HEK293 (cell line): ENCODE results near the gene GNAT1.

Source experiments
- CTCF ChIA-PET: fragments of 350-600 bp; formaldehyde crosslinking; extraction: SDS; loops from one replicate; lab custom pipeline; 2021; ENCODE audit warnings: antibody characterized with exemption; lab: Yijun Ruan, JAX
- POLR2A ChIA-PET: fragments of 300-600 bp; formaldehyde crosslinking; extraction: SDS; loops from one replicate; lab custom pipeline; 2020; ENCODE audit warnings: antibody characterized with exemption, inconsistent platforms; lab: Yijun Ruan, JAX
- H3K27ac ChIP-seq: fragments of 200-500 bp; sonication (Bioruptor generic); 2 replicates; pipeline ENCODE4 v1.5.1; 2014; ENCODE audit warnings: low read depth, low read length, control low read depth, inconsistent platforms; ENCODE audit errors: extremely low read depth
- H3K36me3 ChIP-seq, 2 experiments: fragments of 200-500 bp in 1 of 2; sonication (Bioruptor generic) in 1 of 2; 1 replicate in 1 of 2; 2 replicates in 1 of 2; pipeline ENCODE4 v1.5.1; 2014 to 2017; ENCODE audit warnings: inconsistent platforms in 2 of 2, low read length in 2 of 2; ENCODE audit not compliant: control insufficient read depth in 2 of 2, insufficient read depth in 1 of 2
- H3K4me1 ChIP-seq: fragments of 200-500 bp; sonication (Bioruptor generic); 2 replicates; pipeline ENCODE4 v1.5.1; 2014; ENCODE audit warnings: mild to moderate bottlenecking, low read length, inconsistent platforms; ENCODE audit not compliant: control insufficient read depth, insufficient read depth
- H3K4me3 ChIP-seq: 2 replicates; pipeline ENCODE4 v1.5.1; 2011; ENCODE audit warnings: low read depth, mild to moderate bottlenecking, control low read depth, low read length, moderate library complexity
- H3K9me3 ChIP-seq: fragments of 200-500 bp; sonication (Bioruptor generic); 2 replicates; pipeline ENCODE4 v1.5.1; 2014; ENCODE audit warnings: low read depth, low read length, inconsistent platforms; ENCODE audit not compliant: control insufficient read depth, insufficient read depth
- EGR2 ChIP-seq: fragments of 450-650 bp; formaldehyde crosslinking; IDR thresholded peaks from 2 replicates; pipeline ENCODE4 v1.5.1; 2016; ENCODE audit warnings: low read depth, missing biosample characterization, missing genetic modification characterization
- GLIS1 ChIP-seq: fragments of 450-650 bp; formaldehyde crosslinking; IDR thresholded peaks from 2 replicates; pipeline ENCODE4 v1.5.1; 2016; ENCODE audit warnings: missing biosample characterization, missing genetic modification characterization
- HOXA7 ChIP-seq: sonication (generic); formaldehyde crosslinking; IDR thresholded peaks from 2 replicates; pipeline ENCODE4 v1.8.1; 2022; ENCODE audit warnings: missing genetic modification reagents, borderline replicate concordance
- REPIN1 ChIP-seq: fragments of 450-650 bp; formaldehyde crosslinking; IDR thresholded peaks from 2 replicates; pipeline ENCODE4 v1.5.1; 2017; ENCODE audit warnings: missing biosample characterization, missing genetic modification characterization, low read depth
- TCF7L2 ChIP-seq: IDR thresholded peaks from 2 replicates; pipeline ENCODE4 v1.6.1; 2011; ENCODE audit warnings: low read depth, mild to moderate bottlenecking, inconsistent platforms, low read length, moderate library complexity, borderline replicate concordance
- YY2 ChIP-seq: fragments of 450-650 bp; formaldehyde crosslinking; IDR thresholded peaks from 2 replicates; pipeline ENCODE4 v1.5.1; 2016; ENCODE audit warnings: missing biosample characterization, missing genetic modification characterization
- ZBTB17 ChIP-seq: fragments of 450-650 bp; formaldehyde crosslinking; IDR thresholded peaks from 2 replicates; pipeline ENCODE4 v1.5.1; 2016; ENCODE audit warnings: missing biosample characterization, missing genetic modification characterization
- ZBTB44 ChIP-seq: fragments of 450-650 bp; IDR thresholded peaks from 2 replicates; pipeline ENCODE4 v1.5.1; 2018; ENCODE audit warnings: missing biosample characterization, mild to moderate bottlenecking, missing genetic modification characterization
- ZBTB6 ChIP-seq: fragments of 450-650 bp; formaldehyde crosslinking; IDR thresholded peaks from 2 replicates; pipeline ENCODE4 v1.5.1; 2017; ENCODE audit warnings: missing biosample characterization, missing genetic modification characterization
- ZFHX2 ChIP-seq: fragments of 450-650 bp; formaldehyde crosslinking; conservative IDR thresholded peaks from 2 replicates; pipeline ENCODE4 v1.5.1; 2016; ENCODE audit warnings: missing biosample characterization, missing genetic modification characterization
- ZIC2 ChIP-seq: fragments of 450-650 bp; formaldehyde crosslinking; IDR thresholded peaks from 2 replicates; pipeline ENCODE4 v1.5.1; 2016; ENCODE audit warnings: missing biosample characterization, missing genetic modification characterization
- ZNF146 ChIP-seq: fragments of 450-650 bp; formaldehyde crosslinking; IDR thresholded peaks from 2 replicates; pipeline ENCODE4 v1.5.1; 2016; ENCODE audit warnings: missing biosample characterization, missing genetic modification characterization
- ZNF157 ChIP-seq: fragments of 450-650 bp; formaldehyde crosslinking; IDR thresholded peaks from 2 replicates; pipeline ENCODE4 v1.5.1; 2016; ENCODE audit warnings: missing biosample characterization, missing genetic modification characterization
- ZNF350 ChIP-seq: fragments of 450-650 bp; formaldehyde crosslinking; IDR thresholded peaks from 2 replicates; pipeline ENCODE4 v1.5.0; 2017; ENCODE audit warnings: missing biosample characterization, mild to moderate bottlenecking, missing genetic modification characterization
- ZNF600 ChIP-seq: fragments of 450-650 bp; formaldehyde crosslinking; IDR thresholded peaks from 2 replicates; pipeline ENCODE4 v1.5.1; 2016; ENCODE audit warnings: missing biosample characterization, missing genetic modification characterization
- ZSCAN16 ChIP-seq: fragments of 450-650 bp; formaldehyde crosslinking; IDR thresholded peaks from 2 replicates; pipeline ENCODE4 v1.5.1; 2016; ENCODE audit warnings: missing biosample characterization, missing genetic modification characterization

The GNAT1 gene

GRCh38 chr3:50201573-50202315 lies 10.3 kb downstream of the GNAT1 start:
- ChIA-PET POLR2A (no interaction called here), CTCF (interaction anchor here (1.1 to 4.4 kb wide), 4 partner anchors 7 to 47 kb away, joined by 3 to 39 read pairs (median 6); no protein-coding TSS in a partner anchor)

GRCh38 chr3:50202353-50203112 lies 11.1 kb downstream of the GNAT1 start:
- Histone ChIP-seq H3K27ac (no peak overlapping the region), H3K4me3 (no peak overlapping the region), H3K9me3 (no peaks in the 10 kb centered on the region), H3K4me1 (no peaks in the 10 kb centered on the region), H3K36me3 (no peaks in the 10 kb centered on the region)
- CTCF ChIA-PET = interaction anchor here (1.1 to 4.4 kb wide), 4 partner anchors 8 to 44 kb away, joined by 4 to 39 read pairs (median 6); no protein-coding TSS in a partner anchor
- POLR2A ChIA-PET = interaction anchor here (0.6 kb wide), 1 partner anchor 77 kb away, joined by 4 read pairs; no protein-coding TSS in a partner anchor
- TF ChIP-seq ZBTB6 (tag by site-specific recombination) (no peak), EGR2 (tag by site-specific recombination) (peak; percentile 89), ZFHX2 (peak; percentile 95), TCF7L2 (no peak), ZNF600 (tag by site-specific recombination) (peak; percentile 55), ZSCAN16 (tag by site-specific recombination) (no peak), ZBTB44 (no peak), GLIS1 (tag by site-specific recombination) (peak; percentile 60), ZIC2 (tag by site-specific recombination) (peak; percentile 60; the same call in 1 of the 2 replicates), ZNF146 (no peak)
- TF ChIP-seq, all 188 proteins: peak for 5

More at GRCh38 chr3:50201573-50202315, 10.3 kb downstream of the GNAT1 start:
- Histone ChIP-seq H3K9me3 (no peaks in the 10 kb centered on the region), H3K36me3 (no peaks in the 10 kb centered on the region), H3K4me1 (no peaks in the 10 kb centered on the region), H3K4me3 (no peak overlapping the region), H3K27ac (no peak overlapping the region)
- TF ChIP-seq YY2 (no peak), REPIN1 (no peak), HOXA7 (CRISPR knock-in tag) (no peak), ZNF157 (tag by site-specific recombination) (peak; percentile 79)

GRCh38 chr3:50203113-50203808 lies 11.9 kb downstream of the GNAT1 start:
- no peaks in the 10 kb centered on the region for H3K36me3 ChIP-seq
- no peak for TF ChIP-seq ZNF350
- peak; percentile 52; the same call in 1 of the 2 replicates for TF ChIP-seq ZBTB17 (tag by site-specific recombination)
- H3K9me3 ChIP-seq = no peaks in the 10 kb centered on the region
- H3K4me1 ChIP-seq = no peaks in the 10 kb centered on the region
- CTCF ChIA-PET = interaction anchor here (0.7 to 4.4 kb wide), 4 partner anchors 9 to 89 kb away, joined by 3 to 39 read pairs (median 4); partner anchors contain the start of gene IFRD2
- POLR2A ChIA-PET = interaction anchor here (0.6 to 1.4 kb wide), 2 partner anchors 9 to 76 kb away, joined by 3 to 4 read pairs; no protein-coding TSS in a partner anchor
- H3K27ac ChIP-seq = no peak overlapping the region
- no peak overlapping the region for H3K4me3 ChIP-seq
